ENCODE results near the gene ODAD3.

Gene ODAD3

GRCh38 chr19:11375143-11375948 lies 59.6 kb downstream of the ODAD3 start:
- DNase-seq (ENCODE audit: low spot score) = no peak

GRCh38 chr19:11374433-11375142 lies 60.3 kb downstream of the ODAD3 start, which contains the start of gene SWSAP1:
SWSAP1 (plus strand) TSS chr19:11374666; CDS start chr19:11374681, 15 bp downstream.
- peak; percentile 100 for DNase-seq (ENCODE audit: low spot score)

GRCh38 chr19:11373885-11374432 lies 61.0 kb downstream of the ODAD3 start:
- no peak for DNase-seq (ENCODE audit: low spot score)

GRCh38 chr19:11373166-11373884 lies 61.6 kb downstream of the ODAD3 start:
- DNase-seq (ENCODE audit: low spot score) = no peak

GRCh38 chr19:11370744-11371143 lies 64.2 kb downstream of the ODAD3 start:
- DNase-seq (ENCODE audit: low spot score) = no peak

Data from AG08395 (cell line).